GM12892 (cell line): ENCODE results near the gene HILPDA.

Experiments
- POLR2A ChIP-seq: IDR thresholded peaks from 2 replicates; pipeline ENCODE4 v1.6.1; 2011; ENCODE audit warnings: low read depth, low read length, control low read depth
- POLR2AphosphoS5 ChIP-seq: IDR thresholded peaks from 2 replicates; pipeline ENCODE4 v1.6.1; 2011; ENCODE audit warnings: low read depth, low read length, control low read depth
- TAF1 ChIP-seq: IDR thresholded peaks from 2 replicates; pipeline ENCODE4 v1.6.1; 2011; ENCODE audit warnings: low read depth, mild to moderate bottlenecking, control low read depth, low read length, borderline replicate concordance

- TF ChIP-seq POLR2AphosphoS5 (no peak), POLR2A (no peak), TAF1 (no peak)
Measured at GRCh38 chr7:128456255-128456725, 612 bp downstream of the HILPDA start.
